Muscle layer of duodenum (tissue), 2 donors: ENCODE measurements around the gene PHLPP1.

Source experiments
- H3K27ac ChIP-seq: one replicate; pipeline ENCODE4 v1.7.0; 2013; ENCODE audit warnings: mild to moderate bottlenecking, low read length
- H3K27me3 ChIP-seq: one replicate; pipeline ENCODE4 v1.7.0; 2013; ENCODE audit warnings: low read depth, mild to moderate bottlenecking, control low read depth, low read length
- H3K36me3 ChIP-seq, 2 donors: one replicate each; pipeline ENCODE4 v1.7.0; 2013; ENCODE audit warnings: low read length in 2 of 2, control low read depth in 1 of 2, mild to moderate bottlenecking in 1 of 2; ENCODE audit not compliant: insufficient read depth in 2 of 2, control insufficient read depth in 1 of 2
- H3K4me1 ChIP-seq, 2 donors: one replicate each; pipeline ENCODE4 v1.7.0; 2013; ENCODE audit warnings: low read length in 2 of 2, mild to moderate bottlenecking in 2 of 2, control low read depth in 1 of 2, moderate library complexity in 1 of 2; ENCODE audit not compliant: insufficient read depth in 2 of 2, control insufficient read depth in 1 of 2
- H3K4me3 ChIP-seq, 2 donors: one replicate each; pipeline ENCODE4 v1.7.0; 2013; ENCODE audit warnings: low read length in 2 of 2, low read depth in 1 of 2, mild to moderate bottlenecking in 1 of 2
- H3K9me3 ChIP-seq, 2 donors: one replicate each; pipeline ENCODE4 v1.7.0; 2013; ENCODE audit warnings: low read length in 2 of 2, control low read depth in 1 of 2, mild to moderate bottlenecking in 1 of 2; ENCODE audit not compliant: control insufficient read depth in 1 of 2
- donor health status: healthy.

Gene PHLPP1

GRCh38 chr18:62991389-62991788 is 276.0 kb downstream of the PHLPP1 start:
- H3K27ac ChIP-seq, result no peak overlapping the region
- H3K4me1 ChIP-seq, result no peaks in the 10 kb centered on the region
- no peak overlapping the region for H3K4me3 ChIP-seq
- H3K36me3 ChIP-seq, result no peaks in the 10 kb centered on the region
- H3K9me3 ChIP-seq, result no peaks in the 10 kb centered on the region
- no peaks in the 10 kb centered on the region for H3K27me3 ChIP-seq

GRCh38 chr18:62991959-62992358 is 276.6 kb downstream of the PHLPP1 start:
- no peak overlapping the region for H3K27ac ChIP-seq
- no peaks in the 10 kb centered on the region for H3K4me1 ChIP-seq
- H3K27me3 ChIP-seq, result no peaks in the 10 kb centered on the region
- no peaks in the 10 kb centered on the region for H3K9me3 ChIP-seq
- H3K4me3 ChIP-seq, result no peak overlapping the region
- H3K36me3 ChIP-seq, result no peaks in the 10 kb centered on the region

DNA sequence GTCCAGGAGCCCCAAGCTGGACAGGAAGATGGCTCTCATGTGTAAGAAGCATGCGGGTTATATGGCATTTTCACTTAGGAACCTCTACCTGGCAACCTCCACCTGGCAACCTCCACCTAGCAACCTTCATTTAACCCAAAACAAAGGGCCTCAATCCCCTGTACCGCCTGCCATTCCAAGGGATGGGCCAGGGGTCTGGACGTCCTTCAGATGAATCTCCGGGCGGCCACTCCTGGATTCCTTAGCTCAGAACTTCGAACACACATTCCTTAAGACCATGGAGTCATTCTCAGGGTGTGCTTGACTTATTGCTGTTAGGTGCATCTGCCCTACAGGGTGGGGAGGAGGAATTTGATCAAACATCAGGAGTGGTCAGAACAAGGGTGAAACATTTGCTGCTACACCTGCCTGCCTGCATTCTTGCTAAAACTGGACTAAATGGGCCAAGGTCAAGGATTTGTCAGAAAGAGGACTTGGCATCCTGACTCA is 277.6 kb downstream of the PHLPP1 start:
- Histone ChIP-seq H3K9me3 (no peaks in the 10 kb centered on the region), H3K36me3 (no peaks in the 10 kb centered on the region)

GRCh38 chr18:62996566-62996965 is 281.2 kb downstream of the PHLPP1 start:
- Histone ChIP-seq H3K27me3 (no peaks in the 10 kb centered on the region), H3K4me1 (peaks cover 0 to 9% of the 10 kb centered on the region in 2 donors), H3K36me3 (no peaks in the 10 kb centered on the region), H3K9me3 (no peaks in the 10 kb centered on the region), H3K27ac (no peak overlapping the region), H3K4me3 (no peak overlapping the region)

More for the DNA sequence above, 277.6 kb downstream of the PHLPP1 start:
- Histone ChIP-seq H3K27ac (no peak overlapping the region), H3K27me3 (no peaks in the 10 kb centered on the region), H3K4me1 (no peaks in the 10 kb centered on the region), H3K4me3 (no peak overlapping the region)

GRCh38 chr18:62997076-62997475 is 281.7 kb downstream of the PHLPP1 start:
- Histone ChIP-seq H3K4me3 (no peak overlapping the region), H3K9me3 (no peaks in the 10 kb centered on the region), H3K27me3 (no peaks in the 10 kb centered on the region), H3K36me3 (no peaks in the 10 kb centered on the region), H3K4me1 (peaks cover 0 to 9% of the 10 kb centered on the region in 2 donors), H3K27ac (no peak overlapping the region)

DNA sequence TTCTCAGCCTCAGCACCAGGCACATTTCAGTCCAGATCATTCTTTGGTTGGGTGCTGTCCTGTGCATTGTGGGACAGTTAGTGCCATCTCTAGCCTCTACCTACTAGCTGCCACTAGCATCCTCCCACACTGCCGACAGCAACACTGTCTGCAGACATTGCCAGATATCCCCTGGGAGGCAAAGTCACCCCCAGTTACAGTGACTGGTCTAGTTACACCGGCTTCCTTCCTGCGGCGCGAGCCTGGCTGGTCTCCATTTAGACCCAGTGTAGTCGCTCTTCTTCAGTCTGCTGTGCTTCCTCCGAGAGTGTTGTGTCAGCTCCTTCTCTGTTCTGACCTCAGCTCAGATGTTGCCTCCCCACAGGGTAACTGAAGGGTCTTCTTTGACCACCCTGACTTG is 283.1 kb downstream of the PHLPP1 start:
- peaks cover 0 to 9% of the 10 kb centered on the region in 2 donors for H3K4me1 ChIP-seq
- no peak overlapping the region for H3K4me3 ChIP-seq
- no peak overlapping the region for H3K27ac ChIP-seq
- H3K9me3 ChIP-seq, result no peaks in the 10 kb centered on the region
- H3K36me3 ChIP-seq, result no peaks in the 10 kb centered on the region
- no peaks in the 10 kb centered on the region for H3K27me3 ChIP-seq

DNA sequence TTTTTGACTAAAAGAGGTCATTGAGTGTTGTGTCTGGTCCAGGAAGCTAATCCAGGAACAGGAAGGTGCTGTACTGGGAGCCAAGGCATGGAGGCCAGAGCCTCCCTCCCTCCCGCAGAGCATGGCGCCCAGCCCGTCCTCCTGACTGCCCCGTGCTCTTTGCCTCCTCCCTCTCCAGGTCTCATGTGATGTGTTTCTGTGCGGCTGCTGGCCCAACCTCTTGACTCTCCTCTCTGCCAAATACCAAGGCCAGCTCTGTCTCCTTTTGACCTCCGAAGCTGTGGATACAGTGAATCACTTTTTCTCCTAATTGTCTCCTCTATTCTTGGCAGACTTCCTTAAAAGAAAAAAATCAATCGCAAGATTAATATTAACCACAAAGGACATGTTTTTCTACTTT is 284.1 kb downstream of the PHLPP1 start:
- Histone ChIP-seq H3K36me3 (no peaks in the 10 kb centered on the region), H3K27ac (no peak overlapping the region), H3K4me1 (peaks cover 0 to 9% of the 10 kb centered on the region in 2 donors), H3K4me3 (no peak overlapping the region), H3K27me3 (no peaks in the 10 kb centered on the region), H3K9me3 (no peaks in the 10 kb centered on the region)

DNA sequence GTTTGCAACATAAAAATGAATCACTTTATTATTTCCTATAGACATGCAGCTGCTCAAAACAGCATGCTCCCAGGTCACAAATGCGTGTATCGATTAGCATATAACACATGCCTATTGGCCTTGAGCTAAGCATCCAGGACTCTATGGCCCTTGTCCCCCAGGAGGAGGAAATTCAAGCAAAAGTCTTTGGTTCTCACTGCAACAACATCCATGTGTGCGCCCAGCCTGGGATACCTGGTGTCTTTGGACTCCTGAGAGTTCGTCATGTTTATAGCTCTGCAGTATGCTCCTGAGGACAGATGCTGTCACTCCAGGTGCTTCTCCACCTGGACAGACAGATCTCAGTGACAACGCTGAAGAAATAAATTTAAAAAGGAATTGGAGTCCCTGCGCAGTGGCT is 284.6 kb downstream of the PHLPP1 start:
- Histone ChIP-seq H3K9me3 (no peaks in the 10 kb centered on the region), H3K4me3 (no peak overlapping the region), H3K27ac (no peak overlapping the region), H3K4me1 (peaks cover 0 to 9% of the 10 kb centered on the region in 2 donors), H3K36me3 (no peaks in the 10 kb centered on the region), H3K27me3 (no peaks in the 10 kb centered on the region)

DNA sequence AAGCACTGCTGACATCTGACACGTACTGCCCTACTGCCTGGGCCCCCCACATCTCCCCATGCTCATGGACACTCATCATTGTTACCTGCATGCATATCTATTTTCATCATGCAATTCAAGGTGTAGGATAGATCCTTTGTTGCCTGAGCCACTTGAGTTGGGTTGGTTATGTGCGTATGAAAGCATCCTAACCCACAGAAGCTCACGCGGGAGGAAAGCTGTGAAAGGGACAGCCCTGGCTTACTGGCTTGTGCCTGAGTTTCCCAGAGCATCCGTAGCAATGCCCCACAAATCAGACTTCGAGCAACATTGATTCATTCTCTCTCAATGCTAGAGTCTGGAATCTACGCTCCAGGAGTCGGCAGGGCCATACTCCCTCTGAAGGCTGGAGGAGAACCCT is 285.5 kb downstream of the PHLPP1 start:
- H3K27me3 ChIP-seq, result no peaks in the 10 kb centered on the region
- H3K36me3 ChIP-seq, result no peaks in the 10 kb centered on the region
- H3K4me1 ChIP-seq, result peaks cover 0 to 9% of the 10 kb centered on the region in 2 donors
- no peaks in the 10 kb centered on the region for H3K9me3 ChIP-seq
- no peak overlapping the region for H3K27ac ChIP-seq
- H3K4me3 ChIP-seq, result no peak overlapping the region

- Histone ChIP-seq H3K27me3 (no peaks in the 10 kb centered on the region), H3K27ac (no peak overlapping the region), H3K9me3 (no peaks in the 10 kb centered on the region), H3K4me1 (peaks cover 0 to 9% of the 10 kb centered on the region in 2 donors), H3K4me3 (no peak overlapping the region), H3K36me3 (no peaks in the 10 kb centered on the region)
Observed at GRCh38 chr18:63001861-63002260, 286.5 kb downstream of the PHLPP1 start.

DNA sequence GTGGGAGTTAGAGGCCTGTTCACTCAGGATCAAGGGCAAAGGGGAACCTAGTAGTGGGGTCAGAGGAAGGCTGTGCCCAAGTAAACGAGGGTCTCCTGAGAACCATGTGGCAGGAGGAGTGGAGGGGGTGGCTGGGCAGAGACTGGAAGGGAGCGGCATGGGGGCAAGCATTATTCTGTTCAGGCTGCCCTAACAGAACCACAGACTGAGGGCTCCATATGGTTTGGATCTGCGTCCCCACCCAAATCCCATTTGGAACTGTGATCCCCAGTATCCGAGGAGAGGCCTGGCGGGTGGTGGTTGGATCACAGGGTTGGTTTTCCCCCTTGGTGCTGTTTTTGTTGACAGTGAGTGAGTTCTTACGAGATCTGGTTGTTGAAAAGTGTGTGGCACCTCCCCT is 287.0 kb downstream of the PHLPP1 start:
- H3K4me3 ChIP-seq, result no peak overlapping the region
- H3K27me3 ChIP-seq, result no peaks in the 10 kb centered on the region
- no peaks in the 10 kb centered on the region for H3K9me3 ChIP-seq
- no peak overlapping the region for H3K27ac ChIP-seq
- H3K4me1 ChIP-seq, result peaks cover 0 to 9% of the 10 kb centered on the region in 2 donors
- H3K36me3 ChIP-seq, result no peaks in the 10 kb centered on the region

GRCh38 chr18:63002803-63003445 is 287.6 kb downstream of the PHLPP1 start:
- Histone ChIP-seq H3K27me3 (no peaks in the 10 kb centered on the region), H3K36me3 (no peaks in the 10 kb centered on the region), H3K9me3 (no peaks in the 10 kb centered on the region), H3K4me1 (peaks cover 0 to 9% of the 10 kb centered on the region in 2 donors), H3K4me3 (no peak overlapping the region), H3K27ac (no peak overlapping the region)
